Cardiac fibroblast (primary cell): ENCODE results near the gene TASOR2.
A peak's percentile ranks its signal among the peaks of the same experiment; 100 is the strongest.

Source experiments
- DNase-seq, 2 donors: peaks; one replicate each; pipeline versions ENCODE4 v3.0.0 to v3.0.0-alpha.2; 2010; ENCODE audit warnings: low read depth in 2 of 2
- H3K4me3 ChIP-seq, 2 donors: replicated peaks in 1 of 2; 1 replicate in 1 of 2; 2 replicates in 1 of 2; pipeline ENCODE4 v1.5.1; 2011; ENCODE audit warnings: low read depth in 2 of 2, low read length in 2 of 2, mild to moderate bottlenecking in 2 of 2, moderate library complexity in 1 of 2
- TF ChIP-seq, protein P1 (sequence below): IDR thresholded peaks from one replicate; pipeline ENCODE4 v1.5.1; 2011; ENCODE audit warnings: low read depth, mild to moderate bottlenecking, low read length, inconsistent platforms

Gene TASOR2

DNA sequence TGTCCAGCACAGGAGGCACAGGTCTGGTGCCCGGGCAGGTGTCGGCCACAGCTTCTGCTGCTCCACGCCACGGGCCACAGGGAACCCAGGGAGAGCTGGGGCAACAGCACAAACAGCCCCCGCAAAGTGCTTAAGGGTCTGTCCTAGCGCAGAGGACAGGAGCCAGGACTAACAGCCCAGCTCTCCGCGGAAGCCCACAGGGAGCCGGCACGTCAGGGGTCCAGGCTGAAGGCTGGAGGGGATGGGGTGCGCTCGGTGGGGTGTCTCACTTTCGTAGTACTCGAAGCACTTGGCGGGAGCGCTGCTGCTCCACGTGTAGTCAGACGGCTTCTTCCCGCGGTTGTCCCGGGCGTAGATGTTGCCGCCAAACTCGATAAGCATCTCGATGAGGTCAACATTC, 43.1 kb upstream of the TASOR2 start:
- no peak overlapping the region for H3K4me3 ChIP-seq
- TF ChIP-seq, protein P1, sequence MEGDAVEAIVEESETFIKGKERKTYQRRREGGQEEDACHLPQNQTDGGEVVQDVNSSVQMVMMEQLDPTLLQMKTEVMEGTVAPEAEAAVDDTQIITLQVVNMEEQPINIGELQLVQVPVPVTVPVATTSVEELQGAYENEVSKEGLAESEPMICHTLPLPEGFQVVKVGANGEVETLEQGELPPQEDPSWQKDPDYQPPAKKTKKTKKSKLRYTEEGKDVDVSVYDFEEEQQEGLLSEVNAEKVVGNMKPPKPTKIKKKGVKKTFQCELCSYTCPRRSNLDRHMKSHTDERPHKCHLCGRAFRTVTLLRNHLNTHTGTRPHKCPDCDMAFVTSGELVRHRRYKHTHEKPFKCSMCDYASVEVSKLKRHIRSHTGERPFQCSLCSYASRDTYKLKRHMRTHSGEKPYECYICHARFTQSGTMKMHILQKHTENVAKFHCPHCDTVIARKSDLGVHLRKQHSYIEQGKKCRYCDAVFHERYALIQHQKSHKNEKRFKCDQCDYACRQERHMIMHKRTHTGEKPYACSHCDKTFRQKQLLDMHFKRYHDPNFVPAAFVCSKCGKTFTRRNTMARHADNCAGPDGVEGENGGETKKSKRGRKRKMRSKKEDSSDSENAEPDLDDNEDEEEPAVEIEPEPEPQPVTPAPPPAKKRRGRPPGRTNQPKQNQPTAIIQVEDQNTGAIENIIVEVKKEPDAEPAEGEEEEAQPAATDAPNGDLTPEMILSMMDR: no peak
- no peak for DNase-seq

DNA sequence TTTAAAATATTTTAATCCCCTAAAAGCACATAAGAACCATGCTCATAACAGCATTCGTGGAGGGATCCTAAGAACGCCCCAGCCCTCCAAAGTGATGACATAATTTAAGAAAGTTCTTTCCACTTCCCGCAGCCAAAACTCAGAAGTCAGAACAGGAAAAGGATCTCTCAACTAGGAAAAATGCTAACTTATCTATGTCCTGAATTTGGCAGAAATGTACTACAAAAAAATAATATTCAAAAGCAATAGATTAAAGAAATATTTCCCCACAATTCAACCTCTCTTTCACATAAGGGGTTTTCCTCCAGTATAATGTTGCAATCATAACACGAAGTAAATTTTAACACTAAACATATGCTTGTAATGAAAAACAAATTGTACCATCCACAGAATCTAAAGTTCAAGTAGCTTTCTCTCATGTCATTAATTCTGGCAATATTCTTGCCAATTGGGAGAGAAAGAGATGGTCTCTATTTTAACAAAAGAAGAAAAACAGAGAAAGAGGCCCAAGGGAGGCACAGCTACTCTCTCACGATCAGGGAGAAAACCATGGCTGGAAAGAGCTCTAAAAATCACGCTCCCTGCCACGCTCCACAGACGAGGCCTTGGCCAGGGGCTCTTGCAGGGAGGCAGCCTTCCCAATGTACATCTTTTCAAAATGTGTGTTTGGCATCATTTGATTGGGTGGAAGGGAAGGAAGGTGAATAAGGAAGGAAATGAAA, 41.1 kb upstream of the TASOR2 start:
- peak; percentile 33 to 84 for DNase-seq
- TF ChIP-seq, protein P1: no peak

DNA sequence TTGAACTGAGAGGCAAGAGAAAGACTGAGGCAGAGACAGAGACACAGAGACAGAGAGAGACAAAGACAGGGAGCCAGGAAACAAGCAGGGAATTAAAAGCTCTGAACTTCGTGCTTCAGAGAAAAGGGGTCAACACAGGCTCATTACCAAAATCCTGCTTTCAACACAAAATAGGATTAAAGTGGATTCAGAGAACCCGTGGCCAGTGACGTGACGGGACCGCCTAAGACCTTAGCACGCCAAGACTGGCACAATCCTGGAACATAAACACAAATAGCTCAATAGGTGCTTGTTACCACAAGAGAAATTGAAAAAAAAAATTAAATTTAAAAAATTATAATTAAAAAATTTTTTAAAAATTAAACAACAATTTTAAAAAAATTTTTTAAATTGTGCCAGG, 39.7 kb upstream of the TASOR2 start:
- DNase-seq: no peak
- TF ChIP-seq, protein P1: no peak
- no peak overlapping the region for H3K4me3 ChIP-seq

More for the DNA sequence above, 41.1 kb upstream of the TASOR2 start:
- H3K4me3 ChIP-seq: no peak overlapping the region

DNA sequence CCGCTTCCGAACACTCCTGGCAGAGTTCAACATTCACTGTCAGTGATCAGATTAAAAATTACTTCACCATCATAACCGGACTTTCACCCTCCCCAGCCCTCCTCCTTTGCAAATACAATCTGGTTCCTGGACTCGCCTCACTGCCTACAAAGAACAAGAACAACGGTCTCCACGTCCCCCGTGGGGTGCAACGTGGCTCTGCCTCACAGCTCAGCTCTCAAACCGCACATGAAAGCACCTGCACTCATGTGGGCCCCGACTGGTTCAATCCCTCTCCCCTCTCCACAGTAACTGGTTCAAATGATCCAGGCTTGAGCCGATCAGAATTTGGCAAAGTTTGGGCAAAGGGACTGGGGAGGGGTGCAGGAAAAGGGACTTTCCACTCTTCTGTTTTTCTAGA, 39.3 kb upstream of the TASOR2 start:
- TF ChIP-seq, protein P1: no peak
- H3K4me3 ChIP-seq: no peak overlapping the region
- no peak for DNase-seq

DNA sequence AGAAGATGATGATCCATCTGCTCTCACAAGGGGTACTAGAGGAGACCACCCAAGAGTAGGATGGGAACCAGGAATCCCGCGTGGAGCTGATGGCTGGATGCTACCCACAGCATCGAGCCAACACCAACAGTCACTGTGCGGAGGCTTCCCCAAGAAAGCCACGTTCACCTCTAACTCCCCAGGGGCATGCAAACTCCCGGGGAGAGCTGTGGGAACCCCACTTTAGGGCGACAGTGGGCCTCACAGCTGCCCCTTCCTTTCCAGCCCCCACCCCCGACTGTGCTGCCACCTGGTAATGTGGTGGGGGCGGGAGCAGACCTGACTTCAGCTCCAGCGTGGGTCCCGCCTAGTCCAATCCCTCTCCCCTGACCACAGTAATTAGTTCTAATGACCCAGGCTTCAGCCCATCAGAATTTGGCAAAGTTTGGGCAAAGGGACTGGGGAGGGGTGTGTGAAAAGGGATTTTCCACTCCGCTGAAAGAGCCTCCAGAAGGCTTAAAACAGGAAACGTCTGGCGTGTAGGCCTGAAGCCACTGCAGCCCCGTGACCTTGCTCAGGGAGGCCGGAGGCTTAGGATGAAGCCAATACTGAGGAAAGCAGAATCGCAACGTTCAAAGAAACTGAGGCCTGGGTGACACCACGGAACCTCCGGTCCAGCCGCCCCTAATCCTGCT, 38.6 kb upstream of the TASOR2 start:
- H3K4me3 ChIP-seq: no peak overlapping the region
- no peak for DNase-seq
- TF ChIP-seq, protein P1: no peak

DNA sequence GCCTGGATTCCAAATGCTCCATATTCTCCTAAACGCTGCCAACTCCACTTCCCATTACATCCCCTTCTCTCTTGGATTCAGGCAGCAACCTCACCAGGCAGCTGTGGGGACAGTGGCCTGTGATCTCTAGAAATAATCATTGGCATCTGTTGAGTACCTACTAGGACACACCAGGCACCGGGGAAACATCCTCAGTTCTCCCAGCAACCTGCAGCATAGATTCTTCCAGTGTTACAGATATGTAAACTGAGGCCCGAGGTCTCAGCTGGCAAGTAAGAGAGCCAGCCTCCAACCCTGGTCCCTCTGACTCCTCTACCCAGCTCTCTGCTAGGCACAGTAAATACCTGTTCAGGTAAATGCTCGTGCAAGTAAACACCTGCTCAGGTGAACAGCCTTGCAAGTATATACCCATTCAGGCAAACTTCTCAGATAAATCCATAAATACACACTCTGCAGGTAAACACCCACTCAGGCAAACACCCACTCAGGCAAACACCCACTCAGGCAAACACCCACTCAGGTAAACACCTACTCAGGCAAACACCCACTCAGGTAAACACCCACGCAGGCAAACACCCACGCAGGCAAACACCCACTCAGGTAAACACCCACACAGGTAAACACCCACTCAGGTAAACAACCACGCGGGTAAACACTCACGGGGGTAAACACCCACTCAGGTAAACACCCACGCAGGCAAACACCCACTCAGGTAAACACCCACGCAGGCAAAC, 37.0 kb upstream of the TASOR2 start:
- no peak overlapping the region for H3K4me3 ChIP-seq
- no peak for DNase-seq
- TF ChIP-seq, protein P1: no peak
